Neural progenitor cell (in vitro differentiated cells): ENCODE results near the gene RND3. TPM values are rescaled to one million over a fixed set of nuclear protein-coding genes. Genes with fewer than 3 reads are reported as not detected.

Experiments
- DNase-seq: peaks from one replicate; pipeline ENCODE4 v3.0.0-alpha.2; 2016; ENCODE audit warnings: low spot score
- H2AFZ ChIP-seq: fragments of 200-600 bp; sonication (generic); replicated peaks from 2 replicates; pipeline ENCODE4 v1.6.1; 2016; ENCODE audit warnings: antibody characterized with exemption
- H3F3A ChIP-seq: fragments of 200-600 bp; sonication (generic); 2 replicates; pipeline ENCODE4 v1.6.1; 2016; ENCODE audit warnings: antibody characterized with exemption, low read depth
- H3K27ac ChIP-seq: fragments of 200-600 bp; sonication (generic); 2 replicates; pipeline ENCODE4 v1.5.1; 2016; ENCODE audit warnings: mild to moderate bottlenecking
- H3K27me3 ChIP-seq: fragments of 200-600 bp; sonication (generic); 2 replicates; pipeline ENCODE4 v1.6.1; 2016; ENCODE audit warnings: mild to moderate bottlenecking, moderate library complexity
- H3K36me3 ChIP-seq: fragments of 200-600 bp; sonication (generic); 2 replicates; pipeline ENCODE4 v1.5.1; 2016
- H3K4me1 ChIP-seq: fragments of 200-600 bp; sonication (generic); 2 replicates; pipeline ENCODE4 v1.6.1; 2016; ENCODE audit warnings: mixed run types
- H3K4me2 ChIP-seq: fragments of 200-600 bp; sonication (generic); 2 replicates; pipeline ENCODE4 v1.6.1; 2016
- H3K4me3 ChIP-seq: fragments of 200-600 bp; sonication (generic); 2 replicates; pipeline ENCODE4 v1.5.1; 2016
- H3K79me2 ChIP-seq: fragments of 200-600 bp; sonication (generic); 2 replicates; pipeline ENCODE4 v1.6.1; 2016; ENCODE audit warnings: low read depth
- H3K9ac ChIP-seq: fragments of 200-600 bp; sonication (generic); 2 replicates; pipeline ENCODE4 v1.6.1; 2016
- H3K9me3 ChIP-seq: fragments of 200-600 bp; sonication (generic); 2 replicates; pipeline ENCODE4 v1.5.1; 2016; ENCODE audit warnings: low read depth
- H4K20me1 ChIP-seq: fragments of 200-600 bp; sonication (generic); 2 replicates; pipeline ENCODE4 v1.6.1; 2016; ENCODE audit warnings: low read depth
- H3K27ac Mint-ChIP-seq: 3 replicates; pipeline ENCODE4 v1.8.0; 2021; ENCODE audit warnings: mixed read lengths
- H3K27me3 Mint-ChIP-seq: 2 replicates; pipeline ENCODE4 v1.8.0; 2022; ENCODE audit warnings: low read depth, mild to moderate bottlenecking, inconsistent platforms, moderate library complexity, mixed read lengths; ENCODE audit not compliant: insufficient read depth
- H3K36me3 Mint-ChIP-seq: 3 replicates; pipeline ENCODE4 v1.8.0; 2021; ENCODE audit warnings: mixed read lengths
- H3K4me1 Mint-ChIP-seq: 3 replicates; pipeline ENCODE4 v1.8.0; 2021; ENCODE audit warnings: mixed read lengths
- H3K4me3 Mint-ChIP-seq: 3 replicates; pipeline ENCODE4 v1.8.0; 2021; ENCODE audit warnings: mild to moderate bottlenecking, moderate library complexity, mixed read lengths
- H3K9me3 Mint-ChIP-seq: 3 replicates; pipeline ENCODE4 v1.8.0; 2020; ENCODE audit warnings: mixed read lengths
- EZH2 ChIP-seq: fragments of 200-600 bp; sonication (generic); IDR thresholded peaks from 2 replicates; pipeline ENCODE4 v1.6.1; 2017; ENCODE audit warnings: antibody characterized with exemption, mild to moderate bottlenecking, moderate library complexity
- EZH2phosphoT487 ChIP-seq: fragments of 200-600 bp; sonication (generic); IDR thresholded peaks from 2 replicates; pipeline ENCODE4 v1.6.1; 2017; ENCODE audit warnings: antibody characterized with exemption
- total RNA-seq: library from RNA; depleted of rRNA; stranded (reverse); fragments of >200 nt; gene quantifications from 2 replicates; pipeline ENCODE4 v1.2.3, GENCODE V29; 2015; ENCODE audit warnings: low replicate concordance
- TF ChIP-seq, protein P1 (sequence below): fragments of 200-600 bp; sonication (generic); IDR thresholded peaks from 2 replicates; pipeline ENCODE4 v1.5.1; 2017; ENCODE audit warnings: antibody characterized with exemption, mild to moderate bottlenecking

RND3 gene
- total RNA-seq, 1 donor from 2014 or later, result 4.0 TPM

DNA sequence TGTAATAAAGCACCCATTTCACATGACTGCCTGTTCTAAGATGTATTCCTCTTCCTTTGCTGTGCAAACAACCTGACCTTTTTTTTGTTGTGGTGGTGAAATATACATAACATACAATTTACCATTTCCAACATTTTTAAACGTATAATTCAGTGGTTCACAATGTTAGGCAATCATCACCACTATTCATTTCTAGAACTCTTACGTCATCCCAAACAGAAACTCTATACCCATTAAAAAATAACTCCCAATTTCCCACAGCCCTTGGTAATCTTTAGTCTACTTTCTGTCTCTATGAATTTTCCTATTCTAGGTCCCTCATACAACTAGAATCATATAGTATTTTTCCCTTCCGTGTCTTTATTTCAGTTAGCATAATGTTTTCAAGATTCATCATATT, 36.7 kb downstream of the RND3 start:
- Histone ChIP-seq H3K27me3 (no peaks in the 10 kb centered on the region), H3K4me1 (no peaks in the 10 kb centered on the region), H3K9me3 (no peaks in the 10 kb centered on the region), H2AFZ (no peak overlapping the region), H3K36me3 (no peaks in the 10 kb centered on the region), H3K27ac (no peak overlapping the region), H3K79me2 (no peaks in the 10 kb centered on the region), H3F3A (no peaks in the 10 kb centered on the region), H3K4me2 (no peak overlapping the region), H3K9ac (no peak overlapping the region), H4K20me1 (no peaks in the 10 kb centered on the region), H3K4me3 (no peak overlapping the region)
- no peak for DNase-seq
- H3K36me3 Mint-ChIP-seq, result no peaks in the 10 kb centered on the region
- TF ChIP-seq, protein P1, sequence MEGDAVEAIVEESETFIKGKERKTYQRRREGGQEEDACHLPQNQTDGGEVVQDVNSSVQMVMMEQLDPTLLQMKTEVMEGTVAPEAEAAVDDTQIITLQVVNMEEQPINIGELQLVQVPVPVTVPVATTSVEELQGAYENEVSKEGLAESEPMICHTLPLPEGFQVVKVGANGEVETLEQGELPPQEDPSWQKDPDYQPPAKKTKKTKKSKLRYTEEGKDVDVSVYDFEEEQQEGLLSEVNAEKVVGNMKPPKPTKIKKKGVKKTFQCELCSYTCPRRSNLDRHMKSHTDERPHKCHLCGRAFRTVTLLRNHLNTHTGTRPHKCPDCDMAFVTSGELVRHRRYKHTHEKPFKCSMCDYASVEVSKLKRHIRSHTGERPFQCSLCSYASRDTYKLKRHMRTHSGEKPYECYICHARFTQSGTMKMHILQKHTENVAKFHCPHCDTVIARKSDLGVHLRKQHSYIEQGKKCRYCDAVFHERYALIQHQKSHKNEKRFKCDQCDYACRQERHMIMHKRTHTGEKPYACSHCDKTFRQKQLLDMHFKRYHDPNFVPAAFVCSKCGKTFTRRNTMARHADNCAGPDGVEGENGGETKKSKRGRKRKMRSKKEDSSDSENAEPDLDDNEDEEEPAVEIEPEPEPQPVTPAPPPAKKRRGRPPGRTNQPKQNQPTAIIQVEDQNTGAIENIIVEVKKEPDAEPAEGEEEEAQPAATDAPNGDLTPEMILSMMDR, result no peak
- TF ChIP-seq EZH2phosphoT487 (no peak), EZH2 (no peak)
- H3K27me3 Mint-ChIP-seq, result no peaks in the 10 kb centered on the region
- no peak overlapping the region for H3K27ac Mint-ChIP-seq
- H3K4me1 Mint-ChIP-seq, result no peaks in the 10 kb centered on the region
- peaks cover 8% of the 10 kb centered on the region for H3K9me3 Mint-ChIP-seq
- H3K4me3 Mint-ChIP-seq, result no peak overlapping the region

DNA sequence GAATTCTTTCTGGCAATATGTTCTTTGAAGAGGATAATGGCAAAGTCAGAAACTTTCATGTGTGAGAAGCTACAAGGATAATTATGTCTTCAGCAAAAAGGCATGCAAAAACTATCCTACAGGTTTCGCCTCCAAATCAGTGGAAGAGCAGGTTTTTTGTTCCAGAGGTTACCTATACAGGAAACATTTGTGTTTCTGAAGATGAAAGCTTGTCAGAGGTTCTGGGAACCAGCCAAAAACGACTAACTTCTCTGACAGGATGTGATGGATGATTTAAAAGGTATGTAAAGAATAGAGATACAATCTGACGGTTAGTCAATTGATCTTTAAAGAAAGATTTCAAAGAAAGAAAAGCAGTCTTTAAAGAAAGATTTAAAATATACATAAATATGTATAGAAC, 37.6 kb downstream of the RND3 start:
- Histone ChIP-seq H3K4me3 (no peak overlapping the region), H2AFZ (no peak overlapping the region), H3K9me3 (no peaks in the 10 kb centered on the region), H3K27me3 (no peaks in the 10 kb centered on the region), H3K79me2 (no peaks in the 10 kb centered on the region), H3K27ac (no peak overlapping the region), H4K20me1 (no peaks in the 10 kb centered on the region), H3K36me3 (no peaks in the 10 kb centered on the region), H3K4me1 (no peaks in the 10 kb centered on the region), H3K4me2 (no peak overlapping the region), H3K9ac (no peak overlapping the region), H3F3A (no peaks in the 10 kb centered on the region)
- no peak for DNase-seq
- Mint-ChIP-seq H3K27me3 (no peaks in the 10 kb centered on the region), H3K4me3 (no peak overlapping the region), H3K27ac (no peak overlapping the region), H3K9me3 (peaks cover 8% of the 10 kb centered on the region), H3K36me3 (no peaks in the 10 kb centered on the region), H3K4me1 (no peaks in the 10 kb centered on the region)
- TF ChIP-seq EZH2phosphoT487 (no peak), EZH2 (no peak)
- TF ChIP-seq, protein P1, result no peak

DNA sequence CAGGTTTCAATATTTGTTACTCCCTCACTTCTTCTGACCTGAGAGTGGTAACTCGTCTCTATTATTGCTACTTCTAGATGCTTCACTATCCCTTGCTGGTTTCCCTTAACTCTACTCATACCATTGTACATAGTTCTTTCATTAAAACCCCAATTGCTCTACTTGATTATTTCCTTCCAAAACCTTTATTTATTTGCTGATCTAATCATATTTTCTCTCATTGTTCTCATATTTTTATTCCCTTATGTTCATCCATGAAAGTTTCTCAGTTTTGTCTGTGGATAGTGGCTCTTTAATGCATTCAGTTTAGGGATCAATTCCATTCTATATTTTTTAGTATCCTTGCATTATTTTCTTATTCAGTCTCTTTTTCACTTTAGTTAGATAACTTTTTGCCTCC, 42.1 kb downstream of the RND3 start:
- Mint-ChIP-seq H3K27me3 (no peaks in the 10 kb centered on the region), H3K36me3 (no peaks in the 10 kb centered on the region), H3K27ac (no peak overlapping the region), H3K4me3 (no peak overlapping the region), H3K4me1 (no peaks in the 10 kb centered on the region), H3K9me3 (no peaks in the 10 kb centered on the region)
- H3K4me3 ChIP-seq, result no peak overlapping the region
- H4K20me1 ChIP-seq, result no peaks in the 10 kb centered on the region
- H3K27ac ChIP-seq, result no peak overlapping the region
- no peaks in the 10 kb centered on the region for H3K4me1 ChIP-seq
- no peak overlapping the region for H3K4me2 ChIP-seq
- no peak overlapping the region for H3K9ac ChIP-seq
- no peaks in the 10 kb centered on the region for H3K9me3 ChIP-seq
- H3K27me3 ChIP-seq, result no peaks in the 10 kb centered on the region
- TF ChIP-seq, protein P1, result no peak
- TF ChIP-seq EZH2, result no peak
- no peak for TF ChIP-seq EZH2phosphoT487
- no peaks in the 10 kb centered on the region for H3K79me2 ChIP-seq
- H2AFZ ChIP-seq, result no peak overlapping the region
- no peaks in the 10 kb centered on the region for H3K36me3 ChIP-seq
- H3F3A ChIP-seq, result no peaks in the 10 kb centered on the region
- no peak for DNase-seq
